GM10248 (cell line): ENCODE results near the gene PKNOX2.

Experiments used
- CTCF ChIA-PET: fragments of 300-600 bp; sonication (Branson Sonifier 250); formaldehyde crosslinking; extraction: SDS; loops from one replicate; lab custom pipeline; 2021; ENCODE audit warnings: antibody characterized with exemption; lab: Yijun Ruan, JAX
- POLR2A ChIA-PET: fragments of 350-650 bp; sonication (Branson Sonifier 250); formaldehyde crosslinking; extraction: SDS; loops from one replicate; lab custom pipeline; 2020; ENCODE audit warnings: antibody characterized with exemption; lab: Yijun Ruan, JAX
- DNase-seq: peaks from one replicate; pipeline ENCODE4 v3.0.0; 2012; ENCODE audit errors: extremely low spot score
- TF ChIP-seq, protein P1 (sequence below): IDR thresholded peaks from 2 replicates; pipeline ENCODE4 v1.5.1; 2012; ENCODE audit warnings: mild to moderate bottlenecking, low read depth; ENCODE audit errors: extremely low read depth, missing control alignments, control extremely low read depth

The PKNOX2 gene

DNA sequence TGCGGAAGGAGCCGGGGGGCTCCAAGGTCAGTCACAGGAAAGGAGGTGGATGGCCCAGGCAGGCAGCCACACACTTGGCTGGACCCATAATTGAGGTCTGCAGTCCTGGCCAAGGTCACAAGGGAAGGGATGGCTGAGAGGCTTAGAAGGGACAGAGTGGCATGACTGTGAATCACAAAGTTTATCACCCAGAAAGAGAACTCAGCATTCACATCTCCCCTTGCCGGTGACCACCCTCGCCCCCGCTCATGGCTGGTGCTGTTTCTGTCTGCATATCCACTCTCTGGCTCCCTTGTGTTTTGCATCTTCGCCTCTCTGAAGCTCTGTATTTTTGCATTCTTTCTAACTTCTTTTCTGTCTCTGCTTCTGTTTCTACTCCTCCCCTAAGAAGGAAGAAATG is 214.0 kb downstream of the PKNOX2 start:
- DNase-seq = no peak
- TF ChIP-seq, protein P1, sequence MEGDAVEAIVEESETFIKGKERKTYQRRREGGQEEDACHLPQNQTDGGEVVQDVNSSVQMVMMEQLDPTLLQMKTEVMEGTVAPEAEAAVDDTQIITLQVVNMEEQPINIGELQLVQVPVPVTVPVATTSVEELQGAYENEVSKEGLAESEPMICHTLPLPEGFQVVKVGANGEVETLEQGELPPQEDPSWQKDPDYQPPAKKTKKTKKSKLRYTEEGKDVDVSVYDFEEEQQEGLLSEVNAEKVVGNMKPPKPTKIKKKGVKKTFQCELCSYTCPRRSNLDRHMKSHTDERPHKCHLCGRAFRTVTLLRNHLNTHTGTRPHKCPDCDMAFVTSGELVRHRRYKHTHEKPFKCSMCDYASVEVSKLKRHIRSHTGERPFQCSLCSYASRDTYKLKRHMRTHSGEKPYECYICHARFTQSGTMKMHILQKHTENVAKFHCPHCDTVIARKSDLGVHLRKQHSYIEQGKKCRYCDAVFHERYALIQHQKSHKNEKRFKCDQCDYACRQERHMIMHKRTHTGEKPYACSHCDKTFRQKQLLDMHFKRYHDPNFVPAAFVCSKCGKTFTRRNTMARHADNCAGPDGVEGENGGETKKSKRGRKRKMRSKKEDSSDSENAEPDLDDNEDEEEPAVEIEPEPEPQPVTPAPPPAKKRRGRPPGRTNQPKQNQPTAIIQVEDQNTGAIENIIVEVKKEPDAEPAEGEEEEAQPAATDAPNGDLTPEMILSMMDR = no peak
- ChIA-PET CTCF (no interaction called here), POLR2A (no interaction called here)

DNA sequence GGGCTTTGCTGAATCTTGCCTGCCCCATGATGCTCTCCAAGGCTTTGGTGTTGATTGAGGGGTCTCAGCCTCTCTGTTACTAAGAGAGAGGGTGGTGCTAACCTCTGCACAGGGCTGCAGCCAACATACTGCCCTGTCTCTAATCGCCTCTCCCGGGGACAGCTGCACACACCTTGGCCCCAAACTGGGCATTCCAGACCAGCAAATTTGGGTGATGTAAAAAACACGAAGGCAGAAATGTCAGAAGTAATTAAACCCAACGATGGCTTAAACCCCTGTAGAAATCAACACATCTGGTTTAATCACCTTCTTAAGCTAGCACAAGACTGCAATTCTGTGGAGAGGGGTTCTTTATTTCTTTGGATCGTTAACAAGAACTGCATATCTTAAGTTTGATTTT is 215.0 kb downstream of the PKNOX2 start:
- no peak for DNase-seq
- TF ChIP-seq, protein P1 = no peak
- ChIA-PET POLR2A (no interaction called here), CTCF (no interaction called here)

DNA sequence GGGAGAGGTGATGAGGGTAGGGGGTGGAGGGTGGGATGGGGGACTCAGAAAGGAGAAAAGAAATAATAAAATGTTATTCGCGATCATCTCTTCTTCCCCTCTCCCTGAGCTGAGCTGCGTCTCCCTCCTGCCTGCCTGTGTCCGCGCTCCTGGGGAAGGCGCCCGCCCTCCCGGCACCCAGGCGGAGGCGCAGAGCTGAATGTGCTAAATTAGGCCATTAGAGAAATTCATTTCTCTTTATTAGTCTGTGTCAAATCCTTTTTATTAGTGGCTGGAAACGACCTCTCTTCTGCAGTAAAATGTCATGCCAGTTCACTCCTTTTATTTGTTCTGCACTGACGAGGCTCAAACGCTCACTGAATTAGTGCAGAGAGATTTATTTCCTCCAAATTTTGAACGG is 215.4 kb downstream of the PKNOX2 start:
- ChIA-PET CTCF (no interaction called here), POLR2A (no interaction called here)
- DNase-seq = no peak
- TF ChIP-seq, protein P1 = no peak

DNA sequence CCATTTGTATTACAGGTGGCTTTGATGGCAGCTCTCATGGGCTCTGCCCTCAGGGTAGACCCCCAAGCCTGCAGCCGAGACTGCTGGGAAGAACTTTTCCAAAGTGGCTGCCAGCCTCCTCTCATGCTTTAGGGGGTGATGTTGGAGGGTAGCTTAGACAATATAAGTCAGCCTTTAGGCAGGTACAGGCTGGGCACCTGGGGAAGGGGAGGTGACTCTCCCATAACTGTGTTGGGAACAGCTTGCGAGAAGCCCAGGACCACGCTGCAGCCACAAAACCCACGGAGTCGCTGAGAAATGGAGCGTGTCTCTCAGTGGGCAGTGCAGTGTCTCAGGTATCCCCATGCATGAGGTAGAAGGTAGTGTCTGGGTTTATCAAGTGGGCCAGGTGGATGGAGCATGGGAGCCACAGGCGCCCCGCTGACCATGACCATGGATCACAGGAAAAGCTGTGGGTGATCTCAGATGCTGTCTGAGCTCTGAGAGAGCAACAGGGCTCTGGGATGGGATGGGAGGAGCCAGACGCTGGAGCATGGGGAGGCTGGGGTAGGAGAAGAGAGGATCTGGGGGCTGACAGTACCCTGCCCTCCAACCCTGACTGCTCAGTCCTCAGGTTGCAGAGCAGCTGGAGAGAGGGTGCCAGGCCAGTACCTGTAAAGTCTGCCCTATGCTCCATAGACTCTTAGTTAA is 216.3 kb downstream of the PKNOX2 start:
- TF ChIP-seq, protein P1 = no peak
- no peak for DNase-seq
- ChIA-PET CTCF (interaction anchor here (0.6 to 1.2 kb wide), 3 partner anchors 25 to 42 kb away, joined by 3 to 4 read pairs (median 3); no protein-coding TSS in a partner anchor), POLR2A (no interaction called here)

DNA sequence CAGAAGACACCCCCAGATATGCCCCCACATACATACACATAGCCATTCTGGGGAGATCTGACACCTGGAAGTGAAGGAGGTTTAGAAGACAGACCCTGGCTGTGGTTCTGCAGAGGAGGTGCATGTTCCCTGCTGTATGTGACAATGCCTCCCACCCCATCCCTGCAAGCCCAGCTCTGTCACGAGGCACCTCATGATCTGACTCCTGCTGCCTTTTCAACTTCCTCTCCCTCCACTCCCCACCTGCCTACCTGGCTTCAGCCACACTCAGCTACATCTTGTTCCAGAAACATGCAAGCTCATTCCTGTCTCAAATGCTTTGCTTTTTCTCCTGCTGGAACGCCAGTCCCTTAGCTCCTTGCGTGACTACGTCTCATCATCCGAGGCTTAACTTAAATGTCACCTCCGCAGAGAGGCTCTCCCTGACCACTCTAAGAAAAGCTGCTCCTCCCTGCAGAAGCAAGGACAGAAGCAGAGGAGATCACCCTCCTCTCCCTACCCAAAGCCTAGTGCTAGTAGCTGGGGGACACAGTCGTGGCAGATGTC is 217.0 kb downstream of the PKNOX2 start:
- TF ChIP-seq, protein P1 = no peak
- DNase-seq = no peak
- CTCF ChIA-PET = interaction anchor here (0.6 to 1.2 kb wide), 3 partner anchors 24 to 41 kb away, joined by 3 to 4 read pairs (median 3); no protein-coding TSS in a partner anchor
- POLR2A ChIA-PET = no interaction called here

DNA sequence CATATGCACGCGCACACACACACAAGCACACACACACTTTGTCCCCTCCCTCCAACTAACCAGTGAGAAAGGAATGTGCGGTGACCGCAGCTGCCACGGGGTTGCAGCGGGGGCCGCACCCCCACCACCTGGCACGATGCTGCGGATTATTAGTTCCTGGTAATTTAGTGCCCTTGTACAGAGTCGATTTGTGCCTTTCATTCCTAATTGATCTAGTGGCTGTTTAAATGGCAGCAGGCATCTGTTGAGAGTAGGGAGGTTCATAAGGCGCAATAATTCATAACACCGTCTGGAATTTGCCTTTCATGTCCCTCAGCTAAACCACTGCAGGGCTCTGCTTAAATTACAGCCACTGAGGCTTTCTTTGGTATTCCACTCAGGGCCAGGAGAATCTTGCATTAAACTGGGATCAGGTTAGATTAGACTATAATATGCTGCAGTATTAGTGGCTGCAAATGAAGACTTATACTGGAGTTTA is 217.8 kb downstream of the PKNOX2 start:
- POLR2A ChIA-PET = no interaction called here
- CTCF ChIA-PET = interaction anchor here (1.4 kb wide), 1 partner anchor 47 kb away, joined by 3 read pairs; no protein-coding TSS in a partner anchor
- no peak for DNase-seq
- TF ChIP-seq, protein P1 = no peak
